SK-N-SH (cell line): ENCODE data around the gene CHIC1. TPM values are rescaled to one million over a fixed set of nuclear protein-coding genes. Genes with fewer than 3 reads are reported as not detected.
"Not testable (repeated sequence)": the region's sequence is repeated elsewhere in the genome, so short reads cannot be mapped to it uniquely, and the experiment has no call there.

Source experiments
- CTCF ChIA-PET: fragments of 300-600, 350-600 bp; formaldehyde crosslinking; extraction: SDS; loops from one replicate; lab custom pipeline; 2021; lab: Yijun Ruan, JAX
- POLR2A ChIA-PET: fragments of 350-600 bp; sonication (Branson Sonifier 250); formaldehyde crosslinking; extraction: SDS; loops from one replicate; lab custom pipeline; 2020; ENCODE audit warnings: antibody characterized with exemption, inconsistent platforms; lab: Yijun Ruan, JAX
- DNase-seq: peaks from one replicate; pipeline ENCODE4 v3.0.0; 2012
- H2AFZ ChIP-seq: fragments of 200-600 bp; sonication (generic); 2 replicates; pipeline ENCODE4 v1.8.1; 2016; ENCODE audit warnings: antibody characterized with exemption, mild to moderate bottlenecking, low read depth
- H3F3A ChIP-seq: fragments of 200-600 bp; sonication (generic); replicated peaks from 2 replicates; pipeline ENCODE3; 2016; ENCODE audit warnings: antibody characterized with exemption, mild to moderate bottlenecking; ENCODE audit not compliant: insufficient read depth
- H3K27ac ChIP-seq, 2 experiments: fragments of 200-500 bp in 1 of 2; fragments of 200-600 bp in 1 of 2; sonication (Bioruptor generic) in 1 of 2; sonication (generic), shearing (Covaris generic) in 1 of 2; 2 replicates each; pipeline versions ENCODE4 v1.5.1 to v1.6.1; 2014 to 2016; ENCODE audit warnings: low read depth in 2 of 2, inconsistent platforms in 1 of 2, low read length in 1 of 2, mild to moderate bottlenecking in 1 of 2, mixed read lengths in 1 of 2
- H3K27me3 ChIP-seq: fragments of 200-600 bp; sonication (generic), shearing (Covaris generic); 2 replicates; pipeline ENCODE4 v1.6.1; 2016; ENCODE audit warnings: mixed run types; ENCODE audit not compliant: insufficient read depth
- H3K36me3 ChIP-seq, 2 experiments: fragments of 200-500 bp in 1 of 2; fragments of 200-600 bp in 1 of 2; sonication (Bioruptor generic) in 1 of 2; sonication (generic) in 1 of 2; replicated peaks in 1 of 2; 2 replicates each; pipeline versions ENCODE3 to v1.5.1; 2014 to 2016; ENCODE audit warnings: low read length in 1 of 2, mild to moderate bottlenecking in 1 of 2; ENCODE audit not compliant: insufficient read depth in 2 of 2, control insufficient read depth in 1 of 2
- H3K4me1 ChIP-seq, 2 experiments: fragments of 200-500 bp in 1 of 2; fragments of 200-600 bp in 1 of 2; sonication (Bioruptor generic) in 1 of 2; sonication (generic), shearing (Covaris generic) in 1 of 2; 2 replicates each; pipeline versions ENCODE4 v1.5.1 to v1.6.1; 2014 to 2016; ENCODE audit warnings: low read depth in 1 of 2, low read length in 1 of 2, mixed run types in 1 of 2; ENCODE audit not compliant: insufficient read depth in 2 of 2, control insufficient read depth in 1 of 2
- H3K4me2 ChIP-seq: fragments of 200-600 bp; sonication (generic), shearing (Covaris generic); 2 replicates; pipeline ENCODE4 v1.6.1; 2017; ENCODE audit warnings: mixed run types
- H3K4me3 ChIP-seq, 2 experiments: fragments of 200-500 bp in 1 of 2; fragments of 200-600 bp in 1 of 2; sonication (Bioruptor generic) in 1 of 2; sonication (generic), shearing (Covaris generic) in 1 of 2; 2 replicates each; pipeline versions ENCODE4 v1.5.1 to v1.8.1; 2014 to 2016; ENCODE audit warnings: low read depth in 2 of 2, inconsistent platforms in 1 of 2, low read length in 1 of 2, mild to moderate bottlenecking in 1 of 2, mixed read lengths in 1 of 2, moderate library complexity in 1 of 2
- H3K79me2 ChIP-seq: fragments of 200-600 bp; sonication (generic); 2 replicates; pipeline ENCODE4 v1.8.1; 2017; ENCODE audit warnings: mild to moderate bottlenecking; ENCODE audit not compliant: insufficient read depth
- H3K9ac ChIP-seq: fragments of 200-600 bp; sonication (generic); 2 replicates; pipeline ENCODE4 v1.6.1; 2017; ENCODE audit warnings: mixed run types
- H3K9me2 ChIP-seq: fragments of 200-600 bp; sonication (generic); 2 replicates; pipeline ENCODE4 v1.6.1; 2017; ENCODE audit warnings: mixed run types
- H3K9me3 ChIP-seq: fragments of 200-600 bp; sonication (generic); 2 replicates; pipeline ENCODE4 v1.6.1; 2017; ENCODE audit warnings: mixed run types, mild to moderate bottlenecking, moderate library complexity
- H4K20me1 ChIP-seq: fragments of 200-600 bp; sonication (generic); 2 replicates; pipeline ENCODE4 v1.6.1; 2017; ENCODE audit warnings: mild to moderate bottlenecking, mixed run types; ENCODE audit not compliant: insufficient read depth
- CTCF ChIP-seq: fragments of 200-600 bp; sonication (generic); IDR thresholded peaks from 2 replicates; pipeline ENCODE4 v1.6.1; 2017; ENCODE audit warnings: antibody characterized with exemption, mild to moderate bottlenecking, moderate library complexity
- ELF1 ChIP-seq: IDR thresholded peaks from 2 replicates; pipeline ENCODE4 v1.4.0; 2012
- EP300 ChIP-seq, 2 experiments: IDR thresholded peaks; 2 replicates each; pipeline versions ENCODE4 v1.4.0 to v1.6.1; 2012; ENCODE audit warnings: borderline replicate concordance in 1 of 2, low read depth in 1 of 2, low read length in 1 of 2
- EZH2phosphoT487 ChIP-seq: fragments of 200-600 bp; sonication (generic); IDR thresholded peaks from 2 replicates; pipeline ENCODE4 v1.6.1; 2017; ENCODE audit warnings: low read depth, mixed run types, mild to moderate bottlenecking, antibody characterized with exemption, moderate library complexity, borderline replicate concordance
- FOSL2 ChIP-seq: IDR thresholded peaks from 2 replicates; pipeline ENCODE4 v1.4.0; 2012; ENCODE audit warnings: low read depth, mild to moderate bottlenecking, moderate library complexity, borderline replicate concordance
- MEF2A ChIP-seq: IDR thresholded peaks from 2 replicates; pipeline ENCODE4 v1.4.0; 2012; ENCODE audit warnings: low read depth, borderline replicate concordance
- MXI1 ChIP-seq: IDR thresholded peaks from 2 replicates; pipeline ENCODE4 v1.6.1; 2012; ENCODE audit warnings: mild to moderate bottlenecking, low read depth, low read length, improper control_type of control experiment
- POLR2AphosphoS5 ChIP-seq: IDR thresholded peaks from 2 replicates; pipeline ENCODE4 v1.6.1; 2012; ENCODE audit warnings: low read depth, low read length
- REST ChIP-seq: IDR thresholded peaks from 2 replicates; pipeline ENCODE4 v1.6.1; 2012; ENCODE audit warnings: mild to moderate bottlenecking, low read depth, low read length, moderate library complexity
- RXRA ChIP-seq: IDR thresholded peaks from 2 replicates; pipeline ENCODE4 v1.4.0; 2012; ENCODE audit warnings: low read depth, mild to moderate bottlenecking, borderline replicate concordance
- SIN3A ChIP-seq: IDR thresholded peaks from 2 replicates; pipeline ENCODE4 v1.6.1; 2012; ENCODE audit warnings: low read depth, mild to moderate bottlenecking, low read length, moderate library complexity, borderline replicate concordance
- SMC3 ChIP-seq: IDR thresholded peaks from 2 replicates; pipeline ENCODE4 v1.6.1; 2012; ENCODE audit warnings: low read depth, low read length, improper control_type of control experiment
- TAF1 ChIP-seq: IDR thresholded peaks from 2 replicates; pipeline ENCODE4 v1.6.1; 2012; ENCODE audit warnings: low read depth, mild to moderate bottlenecking, low read length, moderate library complexity, borderline replicate concordance
- USF2 ChIP-seq: fragments of 150-350 bp; IDR thresholded peaks from 2 replicates; pipeline ENCODE4 v1.6.1; 2017; ENCODE audit warnings: antibody characterized with exemption, low read length, low read depth, borderline replicate concordance
- WGBS: methylation state at CpG from one replicate; pipeline ENCODE4 v1.1.6; 2017; ENCODE audit warnings: low lambda C conversion rate; 5-methylcytosine and 5-hydroxymethylcytosine counted together
- polyA plus RNA-seq, 3 experiments: library from polyadenylated mRNA; depleted of rRNA; stranded (reverse); fragments of >200 nt; gene quantifications; 2 replicates each; pipeline ENCODE4 v1.2.3, GENCODE V29; 2012

Gene CHIC1
- polyA plus RNA-seq, 1 of the 3 experiments (the other 2 are of a cell fraction) = 2.8 TPM

- H3F3A ChIP-seq = no peaks in the 10 kb centered on the region
- H3K27me3 ChIP-seq = no peaks in the 10 kb centered on the region
- no peak overlapping the region for H3K9ac ChIP-seq
- no peaks in the 10 kb centered on the region for H3K4me1 ChIP-seq
- no peak overlapping the region for H3K4me2 ChIP-seq
- H3K79me2 ChIP-seq = no peaks in the 10 kb centered on the region
- no peaks in the 10 kb centered on the region for H4K20me1 ChIP-seq
- TF ChIP-seq SMC3 = no peak
- TF ChIP-seq ELF1 = no peak
- no peak for TF ChIP-seq RXRA
- no peak for TF ChIP-seq EZH2phosphoT487
- TF ChIP-seq REST = no peak
- TF ChIP-seq MEF2A = no peak
- no peak overlapping the region for H2AFZ ChIP-seq
- no peak overlapping the region for H3K27ac ChIP-seq
- CTCF ChIA-PET = no interaction called here
- H3K4me3 ChIP-seq = no peak overlapping the region
- 0 out of 2 replicates have a peak, but pooled peaks cover 11% of the 10 kb centered on the region for H3K9me3 ChIP-seq
- H3K36me3 ChIP-seq = peaks cover 0 to 6% of the 10 kb centered on the region in 2 experiments
- POLR2A ChIA-PET = no interaction called here
- H3K9me2 ChIP-seq = no peaks in the 10 kb centered on the region
- no peak for DNase-seq
Observed at GRCh38 chrX:73647632-73648322, 84.8 kb downstream of the CHIC1 start.

- H3K4me1 ChIP-seq, DNase-seq, H3K4me3 ChIP-seq, H3K27ac ChIP-seq, POLR2A ChIA-PET, H3K36me3 ChIP-seq, CTCF ChIA-PET, H3K9me3 ChIP-seq, H4K20me1 ChIP-seq, H3K9me2 ChIP-seq, H3K27me3 ChIP-seq, H3F3A ChIP-seq, H3K79me2 ChIP-seq, H3K9ac ChIP-seq, H3K4me2 ChIP-seq, H2AFZ ChIP-seq: not testable (repeated sequence)
- WGBS = 36% methylated on average over 1 of the region's 1 CpG
Observed at GRCh38 chrX:73661322-73661721, 98.3 kb downstream of the CHIC1 start.

- no peaks in the 10 kb centered on the region for H3F3A ChIP-seq
- no peak for DNase-seq
- H3K27me3 ChIP-seq = no peaks in the 10 kb centered on the region
- peaks cover 8% of the 10 kb centered on the region; the same call in 1 of the 2 replicates for H3K9me3 ChIP-seq
- ChIA-PET CTCF (no interaction called here), POLR2A (no interaction called here)
- 37% methylated on average over 4 of the region's 5 CpGs for WGBS
- no peak overlapping the region for H3K9ac ChIP-seq
- no peak overlapping the region for H3K27ac ChIP-seq
- H3K4me3 ChIP-seq = no peak overlapping the region
- H4K20me1 ChIP-seq = no peaks in the 10 kb centered on the region
- no peaks in the 10 kb centered on the region for H3K9me2 ChIP-seq
- no peak overlapping the region for H2AFZ ChIP-seq
- no peaks in the 10 kb centered on the region for H3K36me3 ChIP-seq
- no peak overlapping the region for H3K4me2 ChIP-seq
- no peaks in the 10 kb centered on the region for H3K79me2 ChIP-seq
- no peaks in the 10 kb centered on the region; a peak in 1 of 4 replicates for H3K4me1 ChIP-seq
- TF ChIP-seq CTCF (no peak), ELF1 (no peak), SIN3A (no peak), EP300 (IDR thresholded peaks at IDR 0.05; ENCODE audit: borderline replicate concordance in 1 of 2, low read depth in 1 of 2, low read length in 1 of 2) (no peak), POLR2AphosphoS5 (no peak), USF2 (no peak), FOSL2 (no peak), MXI1 (no peak), TAF1 (no peak)
Observed at GRCh38 chrX:73668779-73669178, 105.8 kb downstream of the CHIC1 start.
